K562 treated with DMSO at 1 percent for 12 hours (cell line): Measurements from ENCODE around the gene ELOVL7. TPM values are rescaled to one million over a fixed set of nuclear protein-coding genes. Genes with fewer than 3 reads are reported as not detected.

Experiments
- total RNA-seq: library from RNA; unstranded; fragments of 300-600 nt; gene quantifications from 2 replicates; pipeline ENCODE4 v1.2.3, GENCODE V29; 2022; ENCODE audit not compliant: insufficient read depth

ELOVL7 gene
- 1.3 and 6.7 TPM in 2 replicates for total RNA-seq

DNA sequence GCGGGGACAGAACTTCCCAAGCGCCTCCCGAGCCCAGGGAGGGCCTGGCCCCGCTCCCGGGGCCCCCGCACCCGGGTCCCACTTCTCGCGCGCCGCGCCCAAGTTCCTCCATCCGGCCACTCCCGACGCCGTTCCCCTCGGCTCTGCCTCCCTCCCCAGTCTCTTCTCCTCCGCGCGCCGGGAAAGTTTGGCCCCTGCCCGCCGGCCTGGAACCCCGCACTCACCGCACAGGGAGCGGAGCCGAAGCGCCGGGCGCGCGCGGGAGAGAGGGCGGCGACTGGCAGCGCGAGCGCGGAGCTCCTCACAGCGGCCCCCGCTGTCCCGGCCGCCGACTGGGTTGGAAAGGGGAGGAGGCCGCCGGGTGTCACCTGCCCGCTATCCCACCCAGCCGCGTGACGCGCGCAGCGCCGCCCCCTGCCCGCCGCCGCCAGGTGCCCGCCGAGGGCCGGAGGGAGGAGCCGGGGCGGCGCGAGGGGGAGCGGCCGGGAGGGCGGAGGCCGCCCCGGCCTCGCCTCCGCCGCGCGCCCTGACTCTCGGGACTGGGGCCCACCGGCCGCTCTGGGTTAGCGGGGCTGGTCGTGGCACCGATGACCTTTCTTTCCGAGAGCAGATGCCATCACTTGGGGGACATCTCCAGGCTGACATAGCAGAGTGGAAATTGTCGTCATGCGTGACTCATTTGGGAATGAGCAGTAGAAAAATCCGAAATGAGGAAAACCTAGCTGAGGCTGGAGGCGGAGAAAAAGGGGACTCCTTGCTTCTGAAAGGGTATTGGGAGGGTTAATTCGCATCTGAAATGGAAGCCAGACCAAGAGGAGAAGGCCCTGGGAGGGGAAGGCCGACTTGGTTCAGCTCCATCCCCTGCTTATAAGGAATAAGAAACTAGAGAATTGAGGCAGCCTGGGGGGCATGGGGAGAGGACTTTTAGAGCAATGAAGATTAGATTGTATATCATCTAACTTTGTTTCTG lies at the start of gene ELOVL7:
ELOVL7 (minus strand) TSS at position 334 of the 970 bp plus-strand sequence. CDS start 56,872 bp downstream, outside the sequence.

Other genes with a start within 250 kb of the ELOVL7 start
- 16.0 and 32.8 TPM in 2 replicates for gene DEPDC1B, start 144.1 kb downstream of the ELOVL7 start, total RNA-seq
- 4.9 and 6.8 TPM in 2 replicates for gene ERCC8, start 100.8 kb upstream of the ELOVL7 start, total RNA-seq
- 46.1 and 48.1 TPM in 2 replicates for gene NDUFAF2, start 100.9 kb upstream of the ELOVL7 start, total RNA-seq